Activated CD8-positive, alpha-beta T cell treated with anti-CD3 and anti-CD28 coated beads for 36 hours (primary cell): ENCODE data around the gene KBTBD13. TPM values are rescaled to one million over a fixed set of nuclear protein-coding genes. Genes with fewer than 3 reads are reported as not detected.

Experiments
- ATAC-seq: fragments of 200-7000 bp; cut with Tn5 transposase; one replicate; pipeline ENCODE4 v1.10.0; 2021; ENCODE audit warnings: mild to moderate bottlenecking, moderate library complexity
- CTCF ChIA-PET: fragments of 350-600 bp; sonication (Branson Sonifier 250); formaldehyde crosslinking; loops from one replicate; lab custom pipeline; 2021; ENCODE audit warnings: antibody characterized with exemption; lab: Charles Lee
- POLR2A ChIA-PET: fragments of 350-600 bp; sonication (Branson Sonifier 250); formaldehyde crosslinking; loops from one replicate; lab custom pipeline; 2021; ENCODE audit warnings: antibody characterized with exemption; lab: Charles Lee
- DNase-seq: peaks from one replicate; pipeline ENCODE4 v3.0.0-alpha.2; 2020
- H3K27ac Mint-ChIP-seq: one replicate; pipeline ENCODE4 v1.8.0; 2021; ENCODE audit warnings: mild to moderate bottlenecking, mixed read lengths
- H3K27me3 Mint-ChIP-seq: one replicate; pipeline ENCODE4 v1.8.0; 2021; ENCODE audit warnings: mixed read lengths
- H3K36me3 Mint-ChIP-seq: one replicate; pipeline ENCODE4 v1.8.0; 2021; ENCODE audit warnings: low read depth, mixed read lengths
- H3K4me1 Mint-ChIP-seq: one replicate; pipeline ENCODE4 v1.8.0; 2021; ENCODE audit warnings: low read depth, mixed read lengths
- H3K4me3 Mint-ChIP-seq: one replicate; pipeline ENCODE4 v1.8.0; 2021; ENCODE audit warnings: mild to moderate bottlenecking, moderate library complexity, mixed read lengths
- H3K9me3 Mint-ChIP-seq: one replicate; pipeline ENCODE4 v1.8.0; 2021; ENCODE audit warnings: mixed read lengths
- intact Hi-C: fragments of 100-400 bp; cut with micrococcal nuclease; formaldehyde crosslinking; loops from one replicate; pipeline ENCODE4 v1.10.0; 2022
- total RNA-seq, 2 experiments: library from RNA; stranded (reverse); gene quantifications; one replicate each; pipeline ENCODE4 v1.2.3, GENCODE V29; 2021
- TF ChIP-seq, protein P1 (sequence below): fragments of 200-600 bp; IDR thresholded peaks from one replicate; pipeline ENCODE4 v1.8.0; 2022; ENCODE audit warnings: antibody characterized with exemption, mild to moderate bottlenecking

KBTBD13 gene
- total RNA-seq, 2 experiments from 2014 or later = not detected

DNA sequence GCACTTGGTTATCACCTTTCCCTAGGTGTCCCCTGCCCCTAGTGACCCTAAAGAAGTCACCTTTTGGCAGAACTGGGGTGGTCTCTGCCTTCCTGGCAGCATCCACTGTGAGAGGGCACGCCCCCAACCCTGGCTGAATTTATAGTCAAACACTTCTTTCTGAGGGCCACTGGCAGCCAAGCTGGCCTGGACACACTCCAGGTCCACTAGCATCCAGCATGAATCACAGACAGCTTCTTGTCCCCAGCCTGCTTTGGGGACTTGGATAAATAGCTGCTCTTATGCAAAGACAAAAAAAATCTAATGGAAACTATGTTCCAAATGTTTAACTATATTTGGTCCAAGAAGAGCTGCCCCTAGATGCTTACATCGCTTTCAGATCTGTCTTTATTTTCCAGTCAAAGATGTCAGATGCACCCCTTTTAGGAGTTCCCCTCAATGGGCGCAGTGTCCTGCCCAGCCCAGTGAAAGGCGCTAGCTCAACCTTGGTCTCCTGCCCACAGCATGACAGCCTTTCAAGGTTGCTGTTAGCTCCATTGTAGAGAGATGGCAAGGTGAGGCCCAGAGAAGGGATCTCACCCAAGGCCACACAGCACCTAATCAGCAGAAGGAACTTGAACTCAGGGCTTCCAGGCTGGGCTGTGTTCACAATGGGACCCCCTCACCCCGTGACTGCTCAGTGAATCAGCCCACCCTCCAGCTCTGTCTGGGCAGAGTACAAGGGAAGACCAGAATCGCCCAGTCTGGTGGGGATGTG, 15.7 kb upstream of the KBTBD13 start:
- intact Hi-C loops = no loop called here
- Mint-ChIP-seq H3K9me3 (peaks cover 3% of the 10 kb centered on the region), H3K27ac (no peak overlapping the region), H3K36me3 (no peaks in the 10 kb centered on the region), H3K4me1 (no peaks in the 10 kb centered on the region), H3K4me3 (no peak overlapping the region), H3K27me3 (peaks cover 9% of the 10 kb centered on the region)
- CTCF ChIA-PET = interaction anchor here (0.9 to 1.1 kb wide), 2 partner anchors 10 to 17 kb away, joined by 3 to 4 read pairs; no protein-coding TSS in a partner anchor
- TF ChIP-seq, protein P1, sequence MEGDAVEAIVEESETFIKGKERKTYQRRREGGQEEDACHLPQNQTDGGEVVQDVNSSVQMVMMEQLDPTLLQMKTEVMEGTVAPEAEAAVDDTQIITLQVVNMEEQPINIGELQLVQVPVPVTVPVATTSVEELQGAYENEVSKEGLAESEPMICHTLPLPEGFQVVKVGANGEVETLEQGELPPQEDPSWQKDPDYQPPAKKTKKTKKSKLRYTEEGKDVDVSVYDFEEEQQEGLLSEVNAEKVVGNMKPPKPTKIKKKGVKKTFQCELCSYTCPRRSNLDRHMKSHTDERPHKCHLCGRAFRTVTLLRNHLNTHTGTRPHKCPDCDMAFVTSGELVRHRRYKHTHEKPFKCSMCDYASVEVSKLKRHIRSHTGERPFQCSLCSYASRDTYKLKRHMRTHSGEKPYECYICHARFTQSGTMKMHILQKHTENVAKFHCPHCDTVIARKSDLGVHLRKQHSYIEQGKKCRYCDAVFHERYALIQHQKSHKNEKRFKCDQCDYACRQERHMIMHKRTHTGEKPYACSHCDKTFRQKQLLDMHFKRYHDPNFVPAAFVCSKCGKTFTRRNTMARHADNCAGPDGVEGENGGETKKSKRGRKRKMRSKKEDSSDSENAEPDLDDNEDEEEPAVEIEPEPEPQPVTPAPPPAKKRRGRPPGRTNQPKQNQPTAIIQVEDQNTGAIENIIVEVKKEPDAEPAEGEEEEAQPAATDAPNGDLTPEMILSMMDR = no peak
- ATAC-seq (no peak), DNase-seq (no peak)
- POLR2A ChIA-PET = interaction anchor here (0.9 kb wide), 1 partner anchor 244 kb away, joined by 4 read pairs; the partner anchor contains the start of gene RNU5B-1

DNA sequence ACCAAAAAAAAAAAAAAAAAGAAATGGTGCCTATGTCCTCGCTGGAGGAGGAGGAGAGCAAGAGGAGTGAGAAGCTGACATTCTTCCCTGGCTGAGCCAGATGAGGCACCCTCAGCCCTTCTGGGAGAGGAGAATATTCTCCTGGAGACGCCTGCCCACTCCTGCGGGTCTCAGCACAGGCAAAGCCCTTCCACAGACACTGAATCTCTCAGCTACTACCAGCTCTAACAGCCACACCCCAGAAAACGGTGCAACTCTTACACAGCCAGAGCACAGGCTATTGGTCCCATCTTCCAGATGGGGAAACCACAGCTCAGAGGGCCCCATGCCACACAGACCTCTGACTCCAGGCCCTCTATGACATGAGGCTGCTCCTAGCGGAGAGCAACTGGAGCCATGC, 14.5 kb upstream of the KBTBD13 start:
- intact Hi-C loops = no loop called here
- ATAC-seq = no peak
- CTCF ChIA-PET = interaction anchor here (0.9 to 1.6 kb wide), 4 partner anchors 11 to 39 kb away, joined by 3 to 4 read pairs (median 4); no protein-coding TSS in a partner anchor
- POLR2A ChIA-PET = no interaction called here
- peaks cover 16% of the 10 kb centered on the region for H3K27me3 Mint-ChIP-seq
- no peak overlapping the region for H3K4me3 Mint-ChIP-seq
- H3K9me3 Mint-ChIP-seq = peaks cover 3% of the 10 kb centered on the region
- no peaks in the 10 kb centered on the region for H3K4me1 Mint-ChIP-seq
- TF ChIP-seq, protein P1 = no peak
- no peak for DNase-seq
- H3K27ac Mint-ChIP-seq = no peak overlapping the region
- no peaks in the 10 kb centered on the region for H3K36me3 Mint-ChIP-seq

- H3K27me3 Mint-ChIP-seq = peaks cover 20% of the 10 kb centered on the region
- POLR2A ChIA-PET = no interaction called here
- H3K27ac Mint-ChIP-seq = no peak overlapping the region
- H3K36me3 Mint-ChIP-seq = no peaks in the 10 kb centered on the region
- ATAC-seq (no peak), DNase-seq (no peak)
- H3K4me3 Mint-ChIP-seq = no peak overlapping the region
- peaks cover 3% of the 10 kb centered on the region for H3K9me3 Mint-ChIP-seq
- intact Hi-C loops = no loop called here
- TF ChIP-seq, protein P1 = no peak
- H3K4me1 Mint-ChIP-seq = peaks cover 3% of the 10 kb centered on the region
- CTCF ChIA-PET = interaction anchor here (0.9 to 1.6 kb wide), 2 partner anchors 22 to 39 kb away, joined by 3 to 4 read pairs; no protein-coding TSS in a partner anchor
Observed at GRCh38 chr15:65062726-65063125, 13.8 kb upstream of the KBTBD13 start.

DNA sequence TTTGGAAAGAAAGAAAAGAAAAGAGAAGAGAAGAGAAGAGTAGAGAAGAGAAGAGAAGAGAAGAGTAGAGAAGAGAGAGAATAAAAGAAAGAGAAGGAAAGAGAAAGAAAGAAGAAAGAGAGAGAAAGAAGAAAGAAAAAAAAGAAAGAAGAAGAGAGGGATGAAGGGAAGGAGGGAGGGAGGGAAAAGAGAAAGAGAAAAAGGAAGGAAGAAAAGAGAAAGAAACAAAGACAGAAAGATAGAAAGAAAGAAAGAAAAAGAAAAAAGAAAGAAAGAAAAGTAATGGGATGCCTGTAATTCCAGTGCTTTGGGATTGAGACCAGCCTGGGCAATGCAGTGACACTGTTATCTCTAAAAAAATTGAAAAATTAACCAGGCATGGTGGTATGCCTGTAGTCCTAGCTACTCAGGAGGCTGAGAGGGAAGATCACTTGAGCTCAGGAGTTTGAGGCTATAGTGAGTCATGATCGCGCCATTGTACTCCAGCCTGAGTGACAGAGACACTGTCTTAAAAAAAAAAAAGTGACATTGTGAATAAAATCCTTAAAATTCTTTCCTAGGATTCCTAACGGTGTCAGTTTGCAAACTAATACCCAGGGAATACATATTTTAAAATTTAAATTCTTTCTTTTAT, 10.4 kb upstream of the KBTBD13 start:
- ATAC-seq (no peak), DNase-seq (no peak)
- POLR2A ChIA-PET = interaction anchor here (0.8 kb wide), 1 partner anchor 229 kb away, joined by 3 read pairs; no protein-coding TSS in a partner anchor
- CTCF ChIA-PET = interaction anchor here (0.9 to 2.5 kb wide), 4 partner anchors 11 to 256 kb away, joined by 3 to 10 read pairs (median 6); no protein-coding TSS in a partner anchor
- H3K4me3 Mint-ChIP-seq = no peak overlapping the region
- no peaks in the 10 kb centered on the region for H3K9me3 Mint-ChIP-seq
- TF ChIP-seq, protein P1 = no peak
- intact Hi-C loops = no loop called here
- peaks cover 26% of the 10 kb centered on the region for H3K27me3 Mint-ChIP-seq
- H3K4me1 Mint-ChIP-seq = peaks cover 6% of the 10 kb centered on the region
- H3K27ac Mint-ChIP-seq = no peak overlapping the region
- no peaks in the 10 kb centered on the region for H3K36me3 Mint-ChIP-seq
